Spinal cord (tissue), 10 donors: ENCODE measurements around the gene KANSL1L. TPM values are rescaled to one million over a fixed set of nuclear protein-coding genes. Genes with fewer than 3 reads are reported as not detected.
"Not testable (repeated sequence)": the region's sequence is repeated elsewhere in the genome, so short reads cannot be mapped to it uniquely, and the experiment has no call there.

Source experiments
- DNase-seq, 6 donors: peaks; one replicate each; pipeline versions ENCODE4 v3.0.0 to v3.0.0-alpha.2; 2013 to 2015; ENCODE audit warnings: low spot score in 6 of 6, low read depth in 4 of 6
- H3K27ac ChIP-seq: one replicate; pipeline ENCODE4 v1.5.1; 2013; ENCODE audit warnings: low read depth, low read length, control low read depth
- H3K27me3 ChIP-seq: one replicate; pipeline ENCODE4 v1.6.1; 2013; ENCODE audit warnings: low read length; ENCODE audit not compliant: control insufficient read depth, insufficient read depth
- H3K36me3 ChIP-seq: one replicate; pipeline ENCODE4 v1.6.1; 2013; ENCODE audit warnings: low read length; ENCODE audit not compliant: control insufficient read depth, insufficient read depth
- H3K4me1 ChIP-seq: one replicate; pipeline ENCODE4 v1.6.1; 2013; ENCODE audit warnings: low read length; ENCODE audit not compliant: control insufficient read depth, insufficient read depth
- H3K4me3 ChIP-seq: one replicate; pipeline ENCODE4 v1.5.1; 2013; ENCODE audit warnings: low read depth, low read length, control low read depth
- H3K9me3 ChIP-seq: one replicate; pipeline ENCODE4 v1.6.1; 2013; ENCODE audit warnings: low read length; ENCODE audit not compliant: control insufficient read depth, insufficient read depth
- WGBS: methylation state at CpG from one replicate; pipeline ENCODE4 v1.1.5; 2013; ENCODE audit warnings: missing lambda C conversion rate; ENCODE audit not compliant: insufficient coverage; 5-methylcytosine and 5-hydroxymethylcytosine counted together
- polyA plus RNA-seq, 2 donors: library from polyadenylated mRNA; unstranded; fragments of 120-200 nt; gene quantifications; one replicate each; pipeline ENCODE4 v1.2.1, GENCODE V29; 2013; ENCODE audit not compliant: insufficient read length in 2 of 2
- total RNA-seq, 2 donors: library from RNA; depleted of rRNA in 1 of 2; stranded (reverse); fragments of 120-200 nt in 1 of 2; fragments of >200 nt in 1 of 2; gene quantifications; one replicate each; pipeline versions ENCODE4 v1.2.3 to v1.2.4, GENCODE V29; 2013 to 2014
- donor health status: healthy.

Gene KANSL1L
- total and polyA plus RNA-seq, 4 donors = 23.1 to 69.6 (median 35.4) TPM

- H3K4me3 ChIP-seq = no peak overlapping the region
- H3K27ac ChIP-seq = no peak overlapping the region
- no peaks in the 10 kb centered on the region for H3K4me1 ChIP-seq
- WGBS = no CpG with 5 or more reads among the region's 2 CpGs
- H3K27me3 ChIP-seq = no peaks in the 10 kb centered on the region
- DNase-seq = no peak
- no peaks in the 10 kb centered on the region for H3K9me3 ChIP-seq
- no peaks in the 10 kb centered on the region for H3K36me3 ChIP-seq
These were observed 26.5 kb upstream of the KANSL1L start for GRCh38 chr2:210197720-210198119.

GRCh38 chr2:210195101-210195852 lies 24.1 kb upstream of the KANSL1L start:
- Histone ChIP-seq H3K4me3 (peak overlapping the region; percentile 40), H3K4me1 (no peaks in the 10 kb centered on the region), H3K27ac (no peak overlapping the region), H3K27me3 (no peaks in the 10 kb centered on the region), H3K36me3 (no peaks in the 10 kb centered on the region), H3K9me3 (no peaks in the 10 kb centered on the region)
- DNase-seq = peak in 4 of 6 donors; percentile 24 to 90 (median 62)
- WGBS = no CpG with 5 or more reads among the region's 8 CpGs

DNA sequence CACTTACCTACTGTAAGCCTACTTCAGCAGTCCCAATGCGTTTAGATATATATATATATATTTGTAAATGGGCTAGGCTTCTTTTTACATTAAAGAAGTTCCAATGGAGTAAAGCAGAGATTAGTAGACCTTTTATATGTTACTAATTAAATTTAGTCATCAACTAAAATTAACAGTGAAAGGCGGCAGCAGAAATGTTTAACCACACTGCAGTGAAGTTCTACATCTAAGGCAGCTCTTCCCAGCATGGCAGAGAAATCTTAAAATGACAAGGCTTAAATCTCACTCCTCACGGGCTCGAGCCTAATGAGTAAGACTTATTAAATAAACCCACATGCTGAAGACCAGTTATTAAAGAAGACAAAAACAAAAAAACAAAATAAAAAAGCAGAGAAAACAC lies 19.1 kb upstream of the KANSL1L start:
- Histone ChIP-seq H3K4me3 (no peak overlapping the region), H3K36me3 (no peaks in the 10 kb centered on the region), H3K4me1 (no peaks in the 10 kb centered on the region), H3K27me3 (no peaks in the 10 kb centered on the region), H3K9me3 (no peaks in the 10 kb centered on the region), H3K27ac (no peak overlapping the region)
- no CpG with 5 or more reads among the region's 4 CpGs for WGBS
- no peak for DNase-seq

DNA sequence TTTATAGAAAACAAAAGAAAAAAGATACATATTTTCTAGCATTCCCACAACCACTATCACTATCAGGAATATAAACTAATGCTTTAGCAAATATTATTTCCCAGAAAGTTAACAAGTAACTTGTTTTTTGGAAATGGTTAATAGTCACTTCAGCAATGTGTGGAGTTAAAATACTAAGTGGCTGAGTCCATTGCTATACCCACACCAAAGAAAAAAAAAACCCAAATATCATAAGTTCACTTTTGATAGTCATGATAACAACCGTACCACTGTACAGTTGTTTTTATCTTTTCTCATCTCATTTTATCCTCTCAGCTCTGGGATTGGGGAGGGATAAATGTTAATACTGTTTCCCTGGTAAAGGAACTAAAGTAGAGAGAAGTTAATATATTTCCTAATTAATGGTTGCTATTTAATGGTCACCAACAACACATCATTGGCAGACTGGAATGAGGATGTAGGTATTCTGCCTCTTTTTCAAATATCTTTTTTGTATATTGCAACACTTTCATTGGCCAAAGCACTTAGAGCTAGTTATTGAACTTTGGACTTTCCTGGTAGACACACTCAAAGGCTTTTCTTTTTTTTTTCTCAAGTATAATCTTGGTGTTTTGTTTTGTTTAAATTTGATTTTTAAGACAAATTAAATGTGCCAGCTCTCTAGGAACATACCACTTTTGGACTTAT lies 18.4 kb upstream of the KANSL1L start:
- no CpG with 5 or more reads among the region's 1 CpG for WGBS
- no peak overlapping the region for H3K27ac ChIP-seq
- no peaks in the 10 kb centered on the region for H3K4me1 ChIP-seq
- no peak for DNase-seq
- H3K9me3 ChIP-seq = peaks cover 1% of the 10 kb centered on the region
- H3K4me3 ChIP-seq = no peak overlapping the region
- no peaks in the 10 kb centered on the region for H3K27me3 ChIP-seq
- H3K36me3 ChIP-seq = no peaks in the 10 kb centered on the region

DNA sequence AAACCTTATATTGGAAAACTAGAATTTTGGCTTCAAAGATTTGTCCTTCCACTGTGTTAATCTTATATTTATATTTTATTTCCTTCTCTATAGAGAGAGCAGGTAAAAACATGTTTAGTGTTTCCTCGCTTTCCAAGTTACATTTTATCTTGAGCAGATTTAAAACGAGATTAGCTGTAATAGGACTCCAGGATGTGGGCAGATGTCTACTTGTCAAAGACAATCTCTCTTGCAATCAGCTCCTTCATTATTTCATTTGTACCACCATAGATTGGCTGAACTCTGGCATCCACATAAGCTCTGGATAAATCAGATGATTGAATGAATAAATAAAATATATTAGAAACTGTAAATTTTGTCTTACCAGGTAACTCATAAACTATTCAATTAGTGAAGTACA lies 17.5 kb upstream of the KANSL1L start:
- no peak overlapping the region for H3K4me3 ChIP-seq
- DNase-seq = no peak
- 100% methylated on average over 1 of the region's 2 CpGs for WGBS
- no peak overlapping the region for H3K27ac ChIP-seq
- H3K36me3 ChIP-seq = no peaks in the 10 kb centered on the region
- no peaks in the 10 kb centered on the region for H3K27me3 ChIP-seq
- H3K4me1 ChIP-seq = no peaks in the 10 kb centered on the region
- H3K9me3 ChIP-seq = peaks cover 4% of the 10 kb centered on the region

DNA sequence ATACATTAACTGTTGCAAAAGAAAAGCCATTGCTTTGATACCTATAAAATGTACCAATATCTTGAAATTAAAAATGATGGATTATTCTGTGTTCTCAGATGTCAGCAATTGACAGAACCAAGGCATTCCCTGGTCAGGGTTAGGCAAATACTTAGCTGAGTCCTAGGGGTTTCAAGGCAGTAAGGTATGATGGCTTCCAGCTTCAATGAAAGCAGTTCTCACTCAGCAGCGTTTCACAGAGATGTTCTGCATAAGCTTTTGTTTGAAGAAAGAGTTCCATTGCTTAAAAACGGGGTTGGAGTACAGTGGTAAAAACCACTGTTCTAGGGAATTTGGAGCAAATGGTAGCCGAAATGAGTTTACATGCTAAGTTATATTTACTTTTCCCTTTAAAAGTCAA lies 17.0 kb upstream of the KANSL1L start:
- peaks cover 4% of the 10 kb centered on the region for H3K9me3 ChIP-seq
- no peak for DNase-seq
- H3K36me3 ChIP-seq = no peaks in the 10 kb centered on the region
- 50% methylated on average over 1 of the region's 3 CpGs for WGBS
- no peaks in the 10 kb centered on the region for H3K4me1 ChIP-seq
- H3K4me3 ChIP-seq = no peak overlapping the region
- H3K27ac ChIP-seq = no peak overlapping the region
- no peaks in the 10 kb centered on the region for H3K27me3 ChIP-seq

- H3K9me3 ChIP-seq, DNase-seq, H3K27me3 ChIP-seq, H3K4me3 ChIP-seq, H3K36me3 ChIP-seq, H3K4me1 ChIP-seq, H3K27ac ChIP-seq: not testable (repeated sequence)
- WGBS = no CpG with 5 or more reads among the region's 1 CpG
These were observed 12.7 kb upstream of the KANSL1L start for GRCh38 chr2:210183936-210184335.

GRCh38 chr2:210181606-210182088 lies 10.4 kb upstream of the KANSL1L start:
- H3K9me3 ChIP-seq, H3K27ac ChIP-seq, H3K4me1 ChIP-seq, DNase-seq, H3K27me3 ChIP-seq, H3K36me3 ChIP-seq, H3K4me3 ChIP-seq: not testable (repeated sequence)
- 72% methylated on average over 12 of the region's 12 CpGs for WGBS

DNA sequence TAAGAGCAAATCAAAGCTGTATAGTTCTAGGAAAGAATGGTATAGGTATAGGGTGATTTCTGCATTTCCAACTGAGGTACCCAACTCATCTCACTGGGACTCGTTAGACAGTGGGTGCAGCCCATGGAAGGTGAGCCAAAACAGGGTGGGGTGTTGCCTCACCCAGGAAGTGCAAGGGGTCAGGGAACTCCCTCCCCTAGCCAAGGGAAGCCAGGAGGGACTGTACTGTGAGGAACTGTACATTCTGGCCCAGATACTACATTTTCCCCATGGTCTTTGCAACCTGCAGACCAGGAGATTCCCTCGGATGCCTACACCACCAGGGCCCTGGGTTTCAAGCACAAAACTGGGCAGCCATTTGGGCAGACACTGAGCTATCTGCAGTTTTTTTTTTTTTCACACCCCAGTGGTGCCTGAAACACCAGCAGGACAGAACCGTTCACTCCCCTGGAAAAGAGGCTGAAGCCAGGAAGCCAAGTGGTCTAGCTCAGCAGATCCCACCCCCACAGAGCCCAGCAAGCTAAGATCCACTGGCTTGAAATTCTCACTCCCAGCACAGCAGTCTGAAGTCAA lies 9.9 kb upstream of the KANSL1L start:
- not testable (repeated sequence) for H3K36me3 ChIP-seq, DNase-seq, H3K4me3 ChIP-seq, H3K4me1 ChIP-seq, H3K27me3 ChIP-seq, H3K9me3 ChIP-seq, H3K27ac ChIP-seq
- WGBS = 88% methylated on average over 3 of the region's 3 CpGs
